Panc1 (cell line): Measurements from ENCODE around the gene RABEP1. TPM values are rescaled to one million over a fixed set of nuclear protein-coding genes. Genes with fewer than 3 reads are reported as not detected.

Source experiments
- ATAC-seq: fragments of 200-7000 bp; cut with Tn5 transposase; 2 replicates; pipeline ENCODE4 v1.9.1; 2020; ENCODE audit warnings: mild to moderate bottlenecking, moderate library complexity
- BruUV-seq: library from RNA; stranded (reverse); fragments of 400-500 nt; replicated peaks from 2 replicates; lab custom pipeline; 2021; lab: Mats Ljungman, UMichigan
- CTCF ChIA-PET: fragments of 300-600 bp; sonication (Branson Sonifier 250); formaldehyde crosslinking; loops from one replicate; lab custom pipeline; 2022; ENCODE audit warnings: antibody characterized with exemption; lab: Charles Lee
- POLR2A ChIA-PET: fragments of 300-600 bp; sonication (Branson Sonifier 250); formaldehyde crosslinking; loops from one replicate; lab custom pipeline; 2022; ENCODE audit warnings: antibody characterized with exemption; lab: Charles Lee
- DNase-seq: peaks from one replicate; pipeline ENCODE4 v3.0.0-alpha.2; 2010; ENCODE audit warnings: low read depth, low spot score
- H3K27ac ChIP-seq: 2 replicates; pipeline ENCODE4 v1.5.1; 2011; ENCODE audit warnings: mild to moderate bottlenecking, low read length, inconsistent platforms
- H3K27me3 ChIP-seq: fragments of 200-500 bp; sonication (Bioruptor generic); 2 replicates; pipeline ENCODE4 v1.6.0; 2014; ENCODE audit warnings: low read length, inconsistent platforms; ENCODE audit not compliant: control insufficient read depth, insufficient read depth
- H3K36me3 ChIP-seq: fragments of 200-500 bp; sonication (Bioruptor generic); 2 replicates; pipeline ENCODE4 v1.5.1; 2014; ENCODE audit warnings: inconsistent platforms, mild to moderate bottlenecking, low read length, moderate library complexity; ENCODE audit not compliant: control insufficient read depth, insufficient read depth
- H3K4me1 ChIP-seq: 2 replicates; pipeline ENCODE4 v1.5.1; 2011; ENCODE audit warnings: inconsistent platforms, mild to moderate bottlenecking, low read length, moderate library complexity; ENCODE audit not compliant: control insufficient read depth, insufficient read depth
- H3K4me3 ChIP-seq, 2 experiments: 2 replicates each; pipeline ENCODE4 v1.5.1; 2011 to 2012; ENCODE audit warnings: low read depth in 2 of 2, low read length in 2 of 2, mild to moderate bottlenecking in 2 of 2, inconsistent platforms in 1 of 2, moderate library complexity in 1 of 2
- H3K9me3 ChIP-seq: fragments of 200-500 bp; sonication (Bioruptor generic); 2 replicates; pipeline ENCODE4 v1.5.1; 2014; ENCODE audit warnings: low read depth, mild to moderate bottlenecking, inconsistent platforms, low read length, moderate library complexity; ENCODE audit not compliant: control insufficient read depth, insufficient read depth
- POLR2AphosphoS5 ChIP-seq: IDR thresholded peaks from 2 replicates; pipeline ENCODE4 v1.6.1; 2012; ENCODE audit warnings: mild to moderate bottlenecking, low read depth, low read length, moderate library complexity
- REST ChIP-seq, 2 experiments: IDR thresholded peaks; 2 replicates each; pipeline ENCODE4 v1.6.1; 2011 to 2012; ENCODE audit warnings: low read depth in 2 of 2, control low read depth in 1 of 2, low read length in 1 of 2, mild to moderate bottlenecking in 1 of 2, moderate library complexity in 1 of 2; ENCODE audit not compliant: insufficient read depth in 1 of 2
- SIN3A ChIP-seq: IDR thresholded peaks from 2 replicates; pipeline ENCODE4 v1.6.1; 2012; ENCODE audit warnings: low read depth, mild to moderate bottlenecking, low read length, moderate library complexity, borderline replicate concordance; ENCODE audit not compliant: insufficient read depth
- TCF7L2 ChIP-seq: IDR thresholded peaks from 2 replicates; pipeline ENCODE4 v1.6.1; 2011; ENCODE audit warnings: mild to moderate bottlenecking, low read depth, low read length, inconsistent platforms
- in situ Hi-C: cut with HindIII; loops from 2 replicates; pipeline ENCODE4 v1.10.0; 2016; ENCODE audit warnings: low sequenced_read_pairs, low pct_unique_long_range_greater_than_20kb
- intact Hi-C: fragments of 100-400 bp; cut with micrococcal nuclease; formaldehyde crosslinking; loops from one replicate; pipeline ENCODE4 v1.10.0; 2022; ENCODE audit not compliant: unreplicated experiment
- total RNA-seq: library from RNA; stranded (reverse); gene quantifications from one replicate; pipeline ENCODE4 v1.2.1, GENCODE V29; 2021; ENCODE audit not compliant: unreplicated experiment
- TF ChIP-seq, protein P1 (sequence below): fragments of 450-650 bp; IDR thresholded peaks from 2 replicates; pipeline ENCODE4 v1.5.1; 2017; ENCODE audit warnings: mild to moderate bottlenecking

The RABEP1 gene
- total RNA-seq, 1 experiment from 2014 or later: 28.2 TPM

GRCh38 chr17:5254414-5254813 is 27.7 kb upstream of the RABEP1 start:
- H3K27ac ChIP-seq: no peak overlapping the region
- ChIA-PET CTCF (no interaction called here), POLR2A (interaction anchor here (0.5 to 0.7 kb wide), 2 partner anchors 52 to 178 kb away, joined by 5 to 8 read pairs; no protein-coding TSS in a partner anchor)
- no peak overlapping the region for H3K4me3 ChIP-seq
- no peaks in the 10 kb centered on the region for H3K36me3 ChIP-seq
- no peaks in the 10 kb centered on the region for H3K9me3 ChIP-seq
- intact Hi-C loops: no loop called here
- in situ Hi-C loops: no loop called here
- no TSS peak for BruUV-seq
- TF ChIP-seq POLR2AphosphoS5: no peak
- TF ChIP-seq TCF7L2: no peak
- TF ChIP-seq REST (IDR thresholded peaks at IDR 0.05; ENCODE audit: insufficient read depth in 1 of 2, low read depth in 2 of 2, low read length in 1 of 2): no peak
- TF ChIP-seq SIN3A: no peak
- TF ChIP-seq, protein P1, sequence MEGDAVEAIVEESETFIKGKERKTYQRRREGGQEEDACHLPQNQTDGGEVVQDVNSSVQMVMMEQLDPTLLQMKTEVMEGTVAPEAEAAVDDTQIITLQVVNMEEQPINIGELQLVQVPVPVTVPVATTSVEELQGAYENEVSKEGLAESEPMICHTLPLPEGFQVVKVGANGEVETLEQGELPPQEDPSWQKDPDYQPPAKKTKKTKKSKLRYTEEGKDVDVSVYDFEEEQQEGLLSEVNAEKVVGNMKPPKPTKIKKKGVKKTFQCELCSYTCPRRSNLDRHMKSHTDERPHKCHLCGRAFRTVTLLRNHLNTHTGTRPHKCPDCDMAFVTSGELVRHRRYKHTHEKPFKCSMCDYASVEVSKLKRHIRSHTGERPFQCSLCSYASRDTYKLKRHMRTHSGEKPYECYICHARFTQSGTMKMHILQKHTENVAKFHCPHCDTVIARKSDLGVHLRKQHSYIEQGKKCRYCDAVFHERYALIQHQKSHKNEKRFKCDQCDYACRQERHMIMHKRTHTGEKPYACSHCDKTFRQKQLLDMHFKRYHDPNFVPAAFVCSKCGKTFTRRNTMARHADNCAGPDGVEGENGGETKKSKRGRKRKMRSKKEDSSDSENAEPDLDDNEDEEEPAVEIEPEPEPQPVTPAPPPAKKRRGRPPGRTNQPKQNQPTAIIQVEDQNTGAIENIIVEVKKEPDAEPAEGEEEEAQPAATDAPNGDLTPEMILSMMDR: no peak
- ATAC-seq (no peak), DNase-seq (no peak)
- no peaks in the 10 kb centered on the region for H3K27me3 ChIP-seq
- no peaks in the 10 kb centered on the region for H3K4me1 ChIP-seq

DNA sequence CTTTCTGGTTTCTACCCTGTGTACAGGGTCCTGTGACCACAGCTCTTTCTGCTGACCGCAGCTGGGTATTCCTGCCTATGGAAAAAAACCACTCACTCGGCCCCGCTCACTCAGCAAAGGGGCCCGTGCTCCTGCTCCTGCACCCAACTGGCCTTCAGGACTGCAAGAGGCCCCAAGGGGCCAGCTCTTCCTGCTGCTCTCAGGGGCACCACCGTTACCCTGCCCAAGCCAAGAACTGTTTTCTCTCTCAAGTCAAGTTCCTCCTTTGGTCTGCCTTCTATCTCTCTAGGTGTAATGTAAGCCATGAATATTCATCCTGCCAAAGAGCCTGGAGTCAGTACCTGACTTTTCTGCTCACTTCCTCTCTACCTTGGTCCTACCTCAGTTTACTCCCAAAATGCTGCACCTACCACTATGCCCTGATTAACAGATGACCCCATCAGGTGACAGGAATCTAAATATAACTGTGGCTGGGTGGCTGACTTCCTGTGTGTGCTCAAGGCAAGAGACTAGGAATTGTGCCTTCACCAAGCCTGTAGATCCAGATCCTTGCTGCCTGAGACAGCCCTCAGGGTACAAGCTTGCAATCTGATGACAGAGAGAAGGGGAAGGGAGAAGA is 27.1 kb upstream of the RABEP1 start:
- in situ Hi-C loops (no loop called here), intact Hi-C loops (no loop called here)
- no TSS peak for BruUV-seq
- DNase-seq: no peak
- TF ChIP-seq REST (IDR thresholded peaks at IDR 0.05; ENCODE audit: insufficient read depth in 1 of 2, low read depth in 2 of 2, low read length in 1 of 2) (no peak), POLR2AphosphoS5 (no peak), TCF7L2 (no peak), SIN3A (no peak)
- TF ChIP-seq, protein P1: no peak
- Histone ChIP-seq H3K36me3 (no peaks in the 10 kb centered on the region), H3K27me3 (no peaks in the 10 kb centered on the region), H3K27ac (no peak overlapping the region), H3K4me3 (no peak overlapping the region), H3K4me1 (no peaks in the 10 kb centered on the region), H3K9me3 (no peaks in the 10 kb centered on the region)
- ATAC-seq: no peak
- CTCF ChIA-PET: no interaction called here
- POLR2A ChIA-PET: interaction anchor here (0.5 kb wide), 1 partner anchor 51 kb away, joined by 5 read pairs; no protein-coding TSS in a partner anchor
